K562 (cell line): Measurements from ENCODE around the gene GRIA1. TPM values are rescaled to one million over a fixed set of nuclear protein-coding genes. Genes with fewer than 3 reads are reported as not detected.
A peak's percentile ranks its signal among the peaks of the same experiment; 100 is the strongest.

Source experiments
- CEBPB ChIP-seq: fragments of 450-650 bp; IDR thresholded peaks from 2 replicates; pipeline ENCODE4 v1.6.1; 2016; ENCODE audit warnings: missing genetic modification characterization, missing compliant biosample characterization
- CREB3L1 ChIP-seq: fragments of 450-650 bp; IDR thresholded peaks from 2 replicates; pipeline ENCODE4 v1.6.1; 2014; ENCODE audit warnings: low read depth, mild to moderate bottlenecking, moderate library complexity, borderline replicate concordance
- CSDE1 ChIP-seq, 2 experiments: fragments of 450-650 bp; IDR thresholded peaks; 2 replicates each; pipeline ENCODE4 v1.6.1; 2016; ENCODE audit warnings: mild to moderate bottlenecking in 1 of 2
- CTCF ChIP-seq, 3 experiments: IDR thresholded peaks in 2 of 3; conservative IDR thresholded peaks in 1 of 3; 2 replicates each; pipeline ENCODE4 v1.5.1; 2011 to 2012; ENCODE audit warnings: low read length in 3 of 3, mild to moderate bottlenecking in 3 of 3, control low read depth in 2 of 3, improper control_type of control experiment in 1 of 3, inconsistent platforms in 1 of 3, low read depth in 1 of 3, mixed read lengths in 1 of 3, moderate library complexity in 1 of 3; ENCODE audit not compliant: insufficient read depth in 2 of 3
- ESRRA ChIP-seq: fragments of 450-650 bp; IDR thresholded peaks from 2 replicates; pipeline ENCODE4 v1.6.1; 2014; ENCODE audit warnings: low read depth, mild to moderate bottlenecking, moderate library complexity, borderline replicate concordance
- GABPB2 ChIP-seq: fragments of 250-450 bp; sonication (Bioruptor Pico); conservative IDR thresholded peaks from 2 replicates; pipeline ENCODE4 v1.5.1; 2021; ENCODE audit warnings: mild to moderate bottlenecking
- GATAD2B ChIP-seq: fragments of 450-650 bp; IDR thresholded peaks from 2 replicates; pipeline ENCODE4 v1.6.1; 2017; ENCODE audit warnings: mild to moderate bottlenecking, borderline replicate concordance
- HEY1 ChIP-seq: fragments of 250-450 bp; sonication (Bioruptor Pico); IDR thresholded peaks from 2 replicates; pipeline ENCODE4 v1.5.0; 2020; ENCODE audit warnings: mild to moderate bottlenecking, moderate library complexity, borderline replicate concordance
- HMG20B ChIP-seq: fragments of 250-450 bp; sonication (Bioruptor Pico); IDR thresholded peaks from 2 replicates; pipeline ENCODE4 v1.5.0; 2021; ENCODE audit warnings: mild to moderate bottlenecking
- MCM7 ChIP-seq, 2 experiments: fragments of 450-650 bp; IDR thresholded peaks; 2 replicates each; pipeline ENCODE4 v1.6.1; 2016 to 2018
- MECOM ChIP-seq: fragments of 250-450 bp; sonication (Bioruptor Pico); IDR thresholded peaks from 2 replicates; pipeline ENCODE4 v1.8.0; 2022; ENCODE audit warnings: inconsistent platforms
- PHF8 ChIP-seq: fragments of 200-600 bp; sonication (generic); IDR thresholded peaks from 2 replicates; pipeline ENCODE4 v1.6.1; 2012; ENCODE audit warnings: mixed run types, mild to moderate bottlenecking, inconsistent platforms, low read length, moderate library complexity, borderline replicate concordance
- PHTF2 ChIP-seq: fragments of 250-450 bp; sonication (Bioruptor Pico); IDR thresholded peaks from 2 replicates; pipeline ENCODE4 v1.5.0; 2021; ENCODE audit warnings: mild to moderate bottlenecking
- PRMT5 ChIP-seq: sonication (generic); formaldehyde crosslinking; IDR thresholded peaks from 2 replicates; pipeline ENCODE4 v1.5.0; 2020; ENCODE audit warnings: missing genetic modification reagents
- TEAD2 ChIP-seq: fragments of 450-650 bp; IDR thresholded peaks from 2 replicates; pipeline ENCODE4 v1.6.1; 2016; ENCODE audit warnings: missing genetic modification characterization, control low read depth, missing compliant biosample characterization
- UBTF ChIP-seq, 2 experiments: IDR thresholded peaks; 2 replicates each; pipeline ENCODE4 v1.6.1; 2012; ENCODE audit warnings: improper control_type of control experiment in 2 of 2, low read depth in 2 of 2, low read length in 2 of 2, borderline replicate concordance in 1 of 2
- ZMIZ1 ChIP-seq, 2 experiments: fragments of 150-350 bp in 1 of 2; IDR thresholded peaks; 2 replicates each; pipeline ENCODE4 v1.6.1; 2012 to 2016; ENCODE audit warnings: low read depth in 2 of 2, low read length in 2 of 2, mild to moderate bottlenecking in 1 of 2, moderate library complexity in 1 of 2
- ZNF263 ChIP-seq: sonication (generic); formaldehyde crosslinking; IDR thresholded peaks from 2 replicates; pipeline ENCODE4 v1.8.0; 2022; ENCODE audit warnings: mild to moderate bottlenecking, missing genetic modification reagents, borderline replicate concordance
- ZNF589 ChIP-seq: fragments of 200-800 bp; sonication (Bioruptor generic); IDR thresholded peaks from 2 replicates; pipeline ENCODE4 v1.6.1; 2016; ENCODE audit warnings: low read depth, missing genetic modification characterization, missing compliant biosample characterization
- polyA plus RNA-seq, 8 experiments: library from polyadenylated mRNA; depleted of rRNA in 4 of 8; stranded (reverse) in 5 of 8; unstranded in 3 of 8; fragments of >200 nt; fragmentation: Nextera tagmentation in 2 of 8; fragmentation: Illumina TruSeq in 1 of 8; extraction: Ambion mirVana in 2 of 8; extraction: Trizol in 1 of 8; gene quantifications; 2 replicates each; pipeline versions ENCODE4 v1.2.1 to v1.2.3, GENCODE V29; 2011 to 2014; ENCODE audit warnings: inconsistent platforms in 1 of 8, missing spikeins in 1 of 8
- total RNA-seq, 7 experiments: library from RNA; depleted of rRNA in 6 of 7; stranded (reverse); fragments of >200 nt in 6 of 7; fragmentation: Illumina TruSeq in 2 of 7; extraction: Trizol in 2 of 7; gene quantifications; 2 replicates each; pipeline versions ENCODE4 v1.2.1 to v1.2.3, GENCODE V29; 2011 to 2021; ENCODE audit warnings: low replicate concordance in 1 of 7

Gene GRIA1
- total and polyA plus RNA-seq, 9 of the 15 experiments (the other 6 are each of a cell fraction or from before 2014, with no cell fraction given): not detected

GRCh38 chr5:153831973-153832372 lies 341.5 kb downstream of the GRIA1 start (continued):
- TF ChIP-seq PRMT5: no peak
- TF ChIP-seq HMG20B (CRISPR knock-in tag): no peak
- no peak for TF ChIP-seq ZNF589 (CRISPR knock-in tag)
- TF ChIP-seq GABPB2 (CRISPR knock-in tag): no peak
- no peak for TF ChIP-seq MECOM (CRISPR knock-in tag)
- TF ChIP-seq MCM7 (IDR thresholded peaks at IDR 0.05): no peak
- no peak for TF ChIP-seq GATAD2B
- TF ChIP-seq CSDE1 (IDR thresholded peaks at IDR 0.05): no peak
- no peak for TF ChIP-seq ESRRA
- TF ChIP-seq CEBPB (tag): no peak
- TF ChIP-seq PHF8: no peak
- TF ChIP-seq TEAD2: no peak
- TF ChIP-seq PHTF2: no peak
- TF ChIP-seq CTCF (IDR thresholded peaks at IDR 0.05 in 2 of 3, conservative IDR thresholded peaks at IDR 0.05 in 1 of 3; ENCODE audit: insufficient read depth in 2 of 3, low read depth in 1 of 3, low read length in 3 of 3): no peak
- TF ChIP-seq CREB3L1: 0 out of 2 replicates have a peak, but pooled peaks have one; percentile 20
- no peak for TF ChIP-seq HEY1 (CRISPR knock-in tag)
- no peak for TF ChIP-seq ZNF263 (CRISPR knock-in tag)
- TF ChIP-seq ZMIZ1 (IDR thresholded peaks at IDR 0.05; ENCODE audit: low read depth in 2 of 2, low read length in 2 of 2): no peak
- TF ChIP-seq UBTF (IDR thresholded peaks at IDR 0.05; ENCODE audit: borderline replicate concordance in 1 of 2, low read depth in 2 of 2, low read length in 2 of 2): no peak
